K562 (cell line): ENCODE results near the gene VRK3. TPM values are rescaled to one million over a fixed set of nuclear protein-coding genes. Genes with fewer than 3 reads are reported as not detected.

Source experiments
- CTBP1 ChIP-seq: fragments of 450-650 bp; IDR thresholded peaks from 2 replicates; pipeline ENCODE4 v1.6.1; 2016; ENCODE audit warnings: borderline replicate concordance
- DACH1 ChIP-seq: fragments of 450-650 bp; IDR thresholded peaks from 2 replicates; pipeline ENCODE4 v1.6.1; 2018; ENCODE audit not compliant: partially characterized antibody
- HMG20B ChIP-seq: fragments of 250-450 bp; sonication (Bioruptor Pico); IDR thresholded peaks from 2 replicates; pipeline ENCODE4 v1.5.0; 2021; ENCODE audit warnings: mild to moderate bottlenecking
- KAT7 ChIP-seq: sonication (generic); formaldehyde crosslinking; IDR thresholded peaks from 2 replicates; pipeline ENCODE4 v1.8.0; 2022; ENCODE audit warnings: missing genetic modification reagents, mild to moderate bottlenecking, borderline replicate concordance
- KDM2B ChIP-seq: fragments of 250-450 bp; sonication (Bioruptor Pico); IDR thresholded peaks from 2 replicates; pipeline ENCODE4 v1.8.0; 2021; ENCODE audit warnings: mild to moderate bottlenecking, moderate library complexity
- MAFK ChIP-seq: IDR thresholded peaks from 2 replicates; pipeline ENCODE4 v1.6.1; 2011; ENCODE audit warnings: low read length, improper control_type of control experiment
- RBM34 ChIP-seq: fragments of 200-400 bp; formaldehyde crosslinking; IDR thresholded peaks from 2 replicates; pipeline ENCODE4 v1.6.1; 2018; ENCODE audit warnings: low read length, borderline replicate concordance; ENCODE audit not compliant: insufficient read depth
- ZNF644 ChIP-seq: fragments of 200-800 bp; sonication (Bioruptor generic); IDR thresholded peaks from 2 replicates; pipeline ENCODE4 v1.6.1; 2016; ENCODE audit warnings: low read depth, missing genetic modification characterization, missing compliant biosample characterization
- ZNF707 ChIP-seq: fragments of 250-450 bp; sonication (Bioruptor Pico); conservative IDR thresholded peaks from 2 replicates; pipeline ENCODE4 v1.8.0; 2022; ENCODE audit warnings: inconsistent platforms, mild to moderate bottlenecking, moderate library complexity
- ZNF830 ChIP-seq: fragments of 250-450 bp; sonication (Bioruptor Pico); IDR thresholded peaks from 2 replicates; pipeline ENCODE4 v1.5.0; 2021; ENCODE audit warnings: mild to moderate bottlenecking
- polyA plus RNA-seq, 8 experiments: library from polyadenylated mRNA; depleted of rRNA in 4 of 8; stranded (reverse) in 5 of 8; unstranded in 3 of 8; fragments of >200 nt; fragmentation: Nextera tagmentation in 2 of 8; fragmentation: Illumina TruSeq in 1 of 8; extraction: Ambion mirVana in 2 of 8; extraction: Trizol in 1 of 8; gene quantifications; 2 replicates each; pipeline versions ENCODE4 v1.2.1 to v1.2.3, GENCODE V29; 2011 to 2014; ENCODE audit warnings: inconsistent platforms in 1 of 8, missing spikeins in 1 of 8
- total RNA-seq, 7 experiments: library from RNA; depleted of rRNA in 6 of 7; stranded (reverse); fragments of >200 nt in 6 of 7; fragmentation: Illumina TruSeq in 2 of 7; extraction: Trizol in 2 of 7; gene quantifications; 2 replicates each; pipeline versions ENCODE4 v1.2.1 to v1.2.3, GENCODE V29; 2011 to 2021; ENCODE audit warnings: low replicate concordance in 1 of 7
- TF ChIP-seq, protein P1 (sequence below): sonication (generic); formaldehyde crosslinking; IDR thresholded peaks from 2 replicates; pipeline ENCODE4 v1.4.0; 2020; ENCODE audit warnings: mild to moderate bottlenecking, missing genetic modification reagents
- TF ChIP-seq, protein P2 (sequence below), 2 experiments: IDR thresholded peaks; 2 replicates each; pipeline ENCODE4 v1.6.1; 2011; ENCODE audit warnings: borderline replicate concordance in 1 of 2, control low read depth in 1 of 2, low read depth in 1 of 2, low read length in 1 of 2, mild to moderate bottlenecking in 1 of 2, mixed read lengths in 1 of 2, moderate library complexity in 1 of 2; ENCODE audit not compliant: insufficient read depth in 1 of 2, insufficient read length in 1 of 2, poor library complexity in 1 of 2, severe bottlenecking in 1 of 2; ENCODE audit errors: extremely low read depth in 1 of 2
- TF ChIP-seq, protein P3 (sequence below): fragments of 250-450 bp; sonication (Bioruptor Pico); IDR thresholded peaks from 2 replicates; pipeline ENCODE4 v1.8.0; 2022; ENCODE audit warnings: moderate library complexity, mild to moderate bottlenecking, inconsistent platforms
- TF ChIP-seq, protein P4 (sequence below): fragments of 250-450 bp; sonication (Bioruptor Pico); IDR thresholded peaks from 2 replicates; pipeline ENCODE4 v1.9.0; 2021; ENCODE audit warnings: mild to moderate bottlenecking, inconsistent platforms
- TF ChIP-seq, protein P5 (sequence below): fragments of 200-800 bp; sonication (Bioruptor generic); IDR thresholded peaks from 2 replicates; pipeline ENCODE4 v1.6.1; 2016; ENCODE audit warnings: missing genetic modification characterization, missing compliant biosample characterization

The VRK3 gene
- total and polyA plus RNA-seq, 9 of the 15 experiments (the other 6 are each of a cell fraction or from before 2014, with no cell fraction given): 25.6 to 94.3 (median 42.9) TPM

DNA sequence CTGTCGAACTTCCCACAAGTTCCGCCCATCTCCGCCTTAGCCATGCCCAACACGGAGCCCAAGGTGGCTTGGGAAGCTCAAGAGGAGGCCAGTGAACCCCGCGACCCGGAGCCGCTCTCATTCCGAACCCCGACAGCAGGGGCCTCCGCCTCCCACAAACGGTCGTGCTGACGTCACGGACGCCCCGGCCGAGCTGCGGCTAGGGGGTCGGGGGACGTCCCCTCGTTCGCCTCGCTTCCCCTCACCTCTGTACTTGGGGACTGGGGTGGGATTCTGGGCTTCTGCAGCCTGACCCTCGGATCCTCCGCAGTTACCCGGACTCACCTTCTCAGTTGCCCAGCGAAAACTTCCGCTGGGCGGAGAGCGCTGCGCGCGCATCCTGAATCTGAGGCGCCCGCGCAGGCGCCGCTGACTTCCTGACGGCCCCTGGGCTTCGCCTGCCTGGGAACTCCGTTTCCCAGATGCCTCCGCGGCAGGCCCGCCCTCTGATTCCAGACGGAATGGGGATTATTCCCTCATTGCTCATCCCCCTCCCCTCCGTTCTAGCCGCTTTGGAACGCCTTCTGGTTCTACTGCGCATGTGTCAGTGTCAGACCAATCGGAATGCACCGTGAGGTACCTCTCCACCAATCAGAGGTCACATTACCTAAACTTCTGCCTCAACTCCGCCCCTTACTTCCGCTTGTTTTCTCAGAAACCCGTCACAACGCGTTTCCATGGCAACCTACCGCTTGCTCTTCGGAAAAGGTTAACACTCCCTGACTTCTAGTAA is at the start of gene VRK3 (continued):
- TF ChIP-seq, protein P1, sequence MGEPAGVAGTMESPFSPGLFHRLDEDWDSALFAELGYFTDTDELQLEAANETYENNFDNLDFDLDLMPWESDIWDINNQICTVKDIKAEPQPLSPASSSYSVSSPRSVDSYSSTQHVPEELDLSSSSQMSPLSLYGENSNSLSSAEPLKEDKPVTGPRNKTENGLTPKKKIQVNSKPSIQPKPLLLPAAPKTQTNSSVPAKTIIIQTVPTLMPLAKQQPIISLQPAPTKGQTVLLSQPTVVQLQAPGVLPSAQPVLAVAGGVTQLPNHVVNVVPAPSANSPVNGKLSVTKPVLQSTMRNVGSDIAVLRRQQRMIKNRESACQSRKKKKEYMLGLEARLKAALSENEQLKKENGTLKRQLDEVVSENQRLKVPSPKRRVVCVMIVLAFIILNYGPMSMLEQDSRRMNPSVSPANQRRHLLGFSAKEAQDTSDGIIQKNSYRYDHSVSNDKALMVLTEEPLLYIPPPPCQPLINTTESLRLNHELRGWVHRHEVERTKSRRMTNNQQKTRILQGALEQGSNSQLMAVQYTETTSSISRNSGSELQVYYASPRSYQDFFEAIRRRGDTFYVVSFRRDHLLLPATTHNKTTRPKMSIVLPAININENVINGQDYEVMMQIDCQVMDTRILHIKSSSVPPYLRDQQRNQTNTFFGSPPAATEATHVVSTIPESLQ (CRISPR knock-in tag): no peak
- TF ChIP-seq MAFK (no peak; the same call in 1 of the 2 replicates), KAT7 (no peak), CTBP1 (no peak; the same call in none of the 2 replicates), ZNF830 (CRISPR knock-in tag) (no peak), ZNF707 (CRISPR knock-in tag) (no peak), RBM34 (no peak), ZNF644 (tag) (no peak; the same call in 1 of the 2 replicates), DACH1 (no peak), HMG20B (CRISPR knock-in tag) (no peak), KDM2B (0 out of 2 replicates have a peak, but pooled peaks have one; percentile 17)
- TF ChIP-seq, protein P2, sequence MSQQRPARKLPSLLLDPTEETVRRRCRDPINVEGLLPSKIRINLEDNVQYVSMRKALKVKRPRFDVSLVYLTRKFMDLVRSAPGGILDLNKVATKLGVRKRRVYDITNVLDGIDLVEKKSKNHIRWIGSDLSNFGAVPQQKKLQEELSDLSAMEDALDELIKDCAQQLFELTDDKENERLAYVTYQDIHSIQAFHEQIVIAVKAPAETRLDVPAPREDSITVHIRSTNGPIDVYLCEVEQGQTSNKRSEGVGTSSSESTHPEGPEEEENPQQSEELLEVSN (IDR thresholded peaks at IDR 0.05; ENCODE audit: borderline replicate concordance in 1 of 2, extremely low read depth in 1 of 2, insufficient read depth in 1 of 2, insufficient read length in 1 of 2, low read depth in 1 of 2, low read length in 1 of 2, poor library complexity in 1 of 2, severe bottlenecking in 1 of 2): no peak
- TF ChIP-seq, protein P3, sequence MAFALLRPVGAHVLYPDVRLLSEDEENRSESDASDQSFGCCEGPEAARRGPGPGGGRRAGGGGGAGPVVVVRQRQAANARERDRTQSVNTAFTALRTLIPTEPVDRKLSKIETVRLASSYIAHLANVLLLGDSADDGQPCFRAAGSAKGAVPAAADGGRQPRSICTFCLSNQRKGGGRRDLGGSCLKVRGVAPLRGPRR: no peak
- TF ChIP-seq, protein P4, sequence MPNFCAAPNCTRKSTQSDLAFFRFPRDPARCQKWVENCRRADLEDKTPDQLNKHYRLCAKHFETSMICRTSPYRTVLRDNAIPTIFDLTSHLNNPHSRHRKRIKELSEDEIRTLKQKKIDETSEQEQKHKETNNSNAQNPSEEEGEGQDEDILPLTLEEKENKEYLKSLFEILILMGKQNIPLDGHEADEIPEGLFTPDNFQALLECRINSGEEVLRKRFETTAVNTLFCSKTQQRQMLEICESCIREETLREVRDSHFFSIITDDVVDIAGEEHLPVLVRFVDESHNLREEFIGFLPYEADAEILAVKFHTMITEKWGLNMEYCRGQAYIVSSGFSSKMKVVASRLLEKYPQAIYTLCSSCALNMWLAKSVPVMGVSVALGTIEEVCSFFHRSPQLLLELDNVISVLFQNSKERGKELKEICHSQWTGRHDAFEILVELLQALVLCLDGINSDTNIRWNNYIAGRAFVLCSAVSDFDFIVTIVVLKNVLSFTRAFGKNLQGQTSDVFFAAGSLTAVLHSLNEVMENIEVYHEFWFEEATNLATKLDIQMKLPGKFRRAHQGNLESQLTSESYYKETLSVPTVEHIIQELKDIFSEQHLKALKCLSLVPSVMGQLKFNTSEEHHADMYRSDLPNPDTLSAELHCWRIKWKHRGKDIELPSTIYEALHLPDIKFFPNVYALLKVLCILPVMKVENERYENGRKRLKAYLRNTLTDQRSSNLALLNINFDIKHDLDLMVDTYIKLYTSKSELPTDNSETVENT: no peak
- TF ChIP-seq, protein P5, sequence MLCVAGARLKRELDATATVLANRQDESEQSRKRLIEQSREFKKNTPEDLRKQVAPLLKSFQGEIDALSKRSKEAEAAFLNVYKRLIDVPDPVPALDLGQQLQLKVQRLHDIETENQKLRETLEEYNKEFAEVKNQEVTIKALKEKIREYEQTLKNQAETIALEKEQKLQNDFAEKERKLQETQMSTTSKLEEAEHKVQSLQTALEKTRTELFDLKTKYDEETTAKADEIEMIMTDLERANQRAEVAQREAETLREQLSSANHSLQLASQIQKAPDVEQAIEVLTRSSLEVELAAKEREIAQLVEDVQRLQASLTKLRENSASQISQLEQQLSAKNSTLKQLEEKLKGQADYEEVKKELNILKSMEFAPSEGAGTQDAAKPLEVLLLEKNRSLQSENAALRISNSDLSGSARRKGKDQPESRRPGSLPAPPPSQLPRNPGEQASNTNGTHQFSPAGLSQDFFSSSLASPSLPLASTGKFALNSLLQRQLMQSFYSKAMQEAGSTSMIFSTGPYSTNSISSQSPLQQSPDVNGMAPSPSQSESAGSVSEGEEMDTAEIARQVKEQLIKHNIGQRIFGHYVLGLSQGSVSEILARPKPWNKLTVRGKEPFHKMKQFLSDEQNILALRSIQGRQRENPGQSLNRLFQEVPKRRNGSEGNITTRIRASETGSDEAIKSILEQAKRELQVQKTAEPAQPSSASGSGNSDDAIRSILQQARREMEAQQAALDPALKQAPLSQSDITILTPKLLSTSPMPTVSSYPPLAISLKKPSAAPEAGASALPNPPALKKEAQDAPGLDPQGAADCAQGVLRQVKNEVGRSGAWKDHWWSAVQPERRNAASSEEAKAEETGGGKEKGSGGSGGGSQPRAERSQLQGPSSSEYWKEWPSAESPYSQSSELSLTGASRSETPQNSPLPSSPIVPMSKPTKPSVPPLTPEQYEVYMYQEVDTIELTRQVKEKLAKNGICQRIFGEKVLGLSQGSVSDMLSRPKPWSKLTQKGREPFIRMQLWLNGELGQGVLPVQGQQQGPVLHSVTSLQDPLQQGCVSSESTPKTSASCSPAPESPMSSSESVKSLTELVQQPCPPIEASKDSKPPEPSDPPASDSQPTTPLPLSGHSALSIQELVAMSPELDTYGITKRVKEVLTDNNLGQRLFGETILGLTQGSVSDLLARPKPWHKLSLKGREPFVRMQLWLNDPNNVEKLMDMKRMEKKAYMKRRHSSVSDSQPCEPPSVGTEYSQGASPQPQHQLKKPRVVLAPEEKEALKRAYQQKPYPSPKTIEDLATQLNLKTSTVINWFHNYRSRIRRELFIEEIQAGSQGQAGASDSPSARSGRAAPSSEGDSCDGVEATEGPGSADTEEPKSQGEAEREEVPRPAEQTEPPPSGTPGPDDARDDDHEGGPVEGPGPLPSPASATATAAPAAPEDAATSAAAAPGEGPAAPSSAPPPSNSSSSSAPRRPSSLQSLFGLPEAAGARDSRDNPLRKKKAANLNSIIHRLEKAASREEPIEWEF (CRISPR knock-in tag): no peak
